Activated CD4-positive, CD25-positive, alpha-beta regulatory T cell treated with anti-CD3 and anti-CD28 coated beads, Interleukin-2, amount 50 U/mL, for 24 hours (primary cell): ENCODE measurements around the gene RIIAD1.
A peak's percentile ranks its signal among the peaks of the same experiment; 100 is the strongest.
"Not testable (repeated sequence)": the region's sequence is repeated elsewhere in the genome, so short reads cannot be mapped to it uniquely, and the experiment has no call there.

Source experiments
- ATAC-seq, 2 donors: fragments of 150-1000 bp; cut with Tn5 transposase; one replicate each; pipeline ENCODE4 v1.10.0; 2021; ENCODE audit warnings: mild to moderate bottlenecking in 1 of 2, moderate library complexity in 1 of 2

The RIIAD1 gene

GRCh38 chr1:151720974-151721787, at the start of gene RIIAD1:
RIIAD1 (plus strand) TSS chr1:151721522; CDS start chr1:151721537, 15 bp downstream.
- ATAC-seq = peak; percentile 79 to 85

GRCh38 chr1:151673407-151673806, 47.9 kb upstream of the RIIAD1 start:
- ATAC-seq = no peak

- peak in 1 of 2 donors; percentile 59 for ATAC-seq
Observed at GRCh38 chr1:151680391-151680790, 40.9 kb upstream of the RIIAD1 start.

- peak; percentile 58 to 71 for ATAC-seq
Observed at GRCh38 chr1:151680826-151681225, 40.5 kb upstream of the RIIAD1 start.

- ATAC-seq = no peak
Observed at GRCh38 chr1:151681923-151682322, 39.4 kb upstream of the RIIAD1 start.

GRCh38 chr1:151682901-151683300, 38.4 kb upstream of the RIIAD1 start:
- not testable (repeated sequence) for ATAC-seq

- ATAC-seq = no peak
Observed at GRCh38 chr1:151684128-151684527, 37.2 kb upstream of the RIIAD1 start.

- no peak for ATAC-seq
Observed at GRCh38 chr1:151686561-151686960, 34.8 kb upstream of the RIIAD1 start.

- ATAC-seq = no peak
Observed at GRCh38 chr1:151689494-151689893, 31.8 kb upstream of the RIIAD1 start.

GRCh38 chr1:151692226-151692625, 29.1 kb upstream of the RIIAD1 start:
- ATAC-seq = no peak

- ATAC-seq = no peak
Observed at GRCh38 chr1:151693057-151693651, 28.2 kb upstream of the RIIAD1 start.

GRCh38 chr1:151701515-151701914, 19.8 kb upstream of the RIIAD1 start:
- no peak for ATAC-seq

- peak in 1 of 2 donors; percentile 9 for ATAC-seq
Observed at GRCh38 chr1:151702936-151703335, 18.4 kb upstream of the RIIAD1 start.

GRCh38 chr1:151703813-151704212, 17.5 kb upstream of the RIIAD1 start:
- no peak for ATAC-seq

- no peak for ATAC-seq
Observed at GRCh38 chr1:151704246-151704645, 17.1 kb upstream of the RIIAD1 start.

GRCh38 chr1:151705146-151705545, 16.2 kb upstream of the RIIAD1 start:
- ATAC-seq = no peak

GRCh38 chr1:151705753-151706463, 15.4 kb upstream of the RIIAD1 start:
- ATAC-seq = no peak

- ATAC-seq = no peak
Observed at GRCh38 chr1:151706464-151707415, 14.6 kb upstream of the RIIAD1 start.

GRCh38 chr1:151707541-151708065, 13.7 kb upstream of the RIIAD1 start:
- no peak for ATAC-seq

- no peak for ATAC-seq
Observed at GRCh38 chr1:151708891-151709290, 12.4 kb upstream of the RIIAD1 start.

- ATAC-seq = no peak
Observed at GRCh38 chr1:151710187-151710840, 11.0 kb upstream of the RIIAD1 start.
